Measurements from ENCODE around the gene PSMC5.

DNA sequence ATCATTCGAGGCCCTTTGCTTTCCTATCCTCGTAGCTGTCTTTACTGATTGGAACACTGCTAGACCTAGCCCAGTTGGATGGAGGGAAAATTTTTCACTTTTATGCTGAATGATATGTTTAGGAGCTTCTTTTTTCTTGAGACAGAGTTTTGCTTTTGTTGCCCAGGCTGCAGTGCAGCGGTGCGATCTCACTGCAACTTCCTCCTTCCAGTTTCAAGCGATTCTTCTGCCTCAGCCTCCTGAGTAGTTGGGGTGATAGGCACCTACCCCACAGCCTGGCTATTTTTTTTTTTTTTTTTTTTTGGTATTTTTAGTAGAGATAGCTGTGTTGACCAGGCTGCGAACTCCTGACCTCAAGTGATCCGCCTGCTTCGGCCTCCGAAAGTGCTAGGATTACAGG is 17.3 kb upstream of the PSMC5 start:
- TF ChIP-seq, protein P1, sequence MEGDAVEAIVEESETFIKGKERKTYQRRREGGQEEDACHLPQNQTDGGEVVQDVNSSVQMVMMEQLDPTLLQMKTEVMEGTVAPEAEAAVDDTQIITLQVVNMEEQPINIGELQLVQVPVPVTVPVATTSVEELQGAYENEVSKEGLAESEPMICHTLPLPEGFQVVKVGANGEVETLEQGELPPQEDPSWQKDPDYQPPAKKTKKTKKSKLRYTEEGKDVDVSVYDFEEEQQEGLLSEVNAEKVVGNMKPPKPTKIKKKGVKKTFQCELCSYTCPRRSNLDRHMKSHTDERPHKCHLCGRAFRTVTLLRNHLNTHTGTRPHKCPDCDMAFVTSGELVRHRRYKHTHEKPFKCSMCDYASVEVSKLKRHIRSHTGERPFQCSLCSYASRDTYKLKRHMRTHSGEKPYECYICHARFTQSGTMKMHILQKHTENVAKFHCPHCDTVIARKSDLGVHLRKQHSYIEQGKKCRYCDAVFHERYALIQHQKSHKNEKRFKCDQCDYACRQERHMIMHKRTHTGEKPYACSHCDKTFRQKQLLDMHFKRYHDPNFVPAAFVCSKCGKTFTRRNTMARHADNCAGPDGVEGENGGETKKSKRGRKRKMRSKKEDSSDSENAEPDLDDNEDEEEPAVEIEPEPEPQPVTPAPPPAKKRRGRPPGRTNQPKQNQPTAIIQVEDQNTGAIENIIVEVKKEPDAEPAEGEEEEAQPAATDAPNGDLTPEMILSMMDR (IDR thresholded peaks at IDR 0.05) = no peak
- TF ChIP-seq EZH2 (IDR thresholded peaks at IDR 0.05) = no peak
- no peak for TF ChIP-seq EZH2phosphoT487 (IDR thresholded peaks at IDR 0.05)
